ENCODE data around the gene NLRP6. TPM values are rescaled to one million over a fixed set of nuclear protein-coding genes. Genes with fewer than 3 reads are reported as not detected.
"Not testable (repeated sequence)": the region's sequence is repeated elsewhere in the genome, so short reads cannot be mapped to it uniquely, and the experiment has no call there.

NLRP6 gene
- total RNA-seq, 4 donors from 2014 or later: 1.8 to 2.1 TPM; not detected in 2

GRCh38 chr11:307766-308708 lies 29.8 kb downstream of the NLRP6 start, which contains the start of gene IFITM2:
IFITM2 (plus strand) TSS chr11:307816; CDS start chr11:308193, 377 bp downstream.
- TF ChIP-seq POLR2AphosphoS5 (IDR thresholded peaks at IDR 0.05) (peak; percentile 78 to 85 (median 83)), POLR2A (IDR thresholded peaks at IDR 0.05) (peak; percentile 60), EP300 (IDR thresholded peaks at IDR 0.05; ENCODE audit: low read depth) (peak; percentile 60)
- H3K27ac ChIP-seq: peak within 1 kb of the TSS; percentile 69 to 89 (median 81)
- not testable (repeated sequence) for H3K36me3 ChIP-seq, H3K27me3 ChIP-seq, H3K9me3 ChIP-seq
- intact Hi-C loops (cut with DNase I; ENCODE audit: low total_unique reads) (loop anchor here (5.0 kb wide), 1 partner anchor 49 kb away; no protein-coding TSS in a partner anchor), in situ Hi-C loops (cut with MboI; ENCODE audit: low pct_ligation_motif_present in 1 of 4, low pct_unique_long_range_greater_than_20kb in 1 of 4, low sequenced_read_pairs in 3 of 4) (loop anchor here in 1 of 4 donors (5.0 kb wide), 1 partner anchor 59 kb away; the partner anchor contains the start of gene B4GALNT4)
- peak within 1 kb of the TSS; percentile 14 to 50 (median 29) for H3K4me3 ChIP-seq
- WGBS, 2 donors (ENCODE audit: low coverage in 1 of 2): 4 to 21% methylated on average over 4 to 15 of the region's 28 CpGs
- peak; percentile 75 for DNase-seq
- peaks cover 16 to 38% (median 21%) of the 10 kb centered on the region in 4 donors for H3K4me1 ChIP-seq

DNA sequence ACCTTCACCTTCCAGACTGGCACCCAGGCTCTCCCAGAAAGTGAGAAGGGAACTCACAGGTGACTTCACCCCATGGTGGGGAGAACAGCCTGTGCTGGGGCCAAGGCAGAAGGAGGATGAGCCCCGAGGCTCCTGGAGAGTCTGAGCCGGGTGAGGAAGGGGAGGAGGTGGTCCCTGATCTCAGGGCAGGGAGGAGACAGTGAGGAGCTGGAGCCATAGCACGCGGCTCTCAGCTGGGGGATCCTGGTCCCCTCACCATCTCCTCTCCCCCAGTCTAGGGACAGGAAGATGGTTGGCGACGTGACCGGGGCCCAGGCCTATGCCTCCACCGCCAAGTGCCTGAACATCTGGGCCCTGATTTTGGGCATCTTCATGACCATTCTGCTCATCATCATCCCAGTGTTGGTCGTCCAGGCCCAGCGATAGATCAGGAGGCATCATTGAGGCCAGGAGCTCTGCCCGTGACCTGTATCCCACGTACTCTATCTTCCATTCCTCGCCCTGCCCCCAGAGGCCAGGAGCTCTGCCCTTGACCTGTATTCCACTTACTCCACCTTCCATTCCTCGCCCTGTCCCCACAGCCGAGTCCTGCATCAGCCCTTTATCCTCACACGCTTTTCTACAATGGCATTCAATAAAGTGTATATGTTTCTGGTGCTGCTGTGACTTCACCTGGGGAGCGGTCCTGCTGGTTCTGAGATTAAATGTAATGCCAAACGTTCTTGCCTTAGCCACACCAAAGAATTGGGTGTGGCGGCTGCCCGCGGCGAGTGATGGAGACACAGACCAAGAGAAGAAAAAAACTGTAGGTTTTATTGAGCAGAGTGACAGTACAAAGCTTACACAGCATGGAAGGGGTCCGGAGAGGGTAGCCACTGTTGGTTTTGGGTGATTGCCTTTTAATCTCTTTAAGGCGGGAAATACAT lies 30.8 kb downstream of the NLRP6 start:
- peak overlapping the region in 3 of 4 donors; percentile 26 to 50 (median 32) for H3K4me3 ChIP-seq
- peaks cover 22 to 45% (median 29%) of the 10 kb centered on the region in 4 donors for H3K4me1 ChIP-seq
- H3K27me3 ChIP-seq, H3K9me3 ChIP-seq, H3K36me3 ChIP-seq, DNase-seq: not testable (repeated sequence)
- peak overlapping the region; percentile 69 to 89 (median 78) for H3K27ac ChIP-seq
- 56 to 58% methylated on average over 14 to 24 of the region's 24 CpGs for WGBS, 2 donors (ENCODE audit: low coverage in 1 of 2)
- in situ Hi-C loops (cut with MboI; ENCODE audit: low pct_ligation_motif_present in 1 of 4, low pct_unique_long_range_greater_than_20kb in 1 of 4, low sequenced_read_pairs in 3 of 4) (loop anchor here in 1 of 4 donors (5.0 kb wide), 1 partner anchor 58 kb away; the partner anchor contains the start of gene B4GALNT4), intact Hi-C loops (cut with DNase I; ENCODE audit: low total_unique reads) (loop anchor here (5.0 kb wide), 1 partner anchor 48 kb away; no protein-coding TSS in a partner anchor)

DNA sequence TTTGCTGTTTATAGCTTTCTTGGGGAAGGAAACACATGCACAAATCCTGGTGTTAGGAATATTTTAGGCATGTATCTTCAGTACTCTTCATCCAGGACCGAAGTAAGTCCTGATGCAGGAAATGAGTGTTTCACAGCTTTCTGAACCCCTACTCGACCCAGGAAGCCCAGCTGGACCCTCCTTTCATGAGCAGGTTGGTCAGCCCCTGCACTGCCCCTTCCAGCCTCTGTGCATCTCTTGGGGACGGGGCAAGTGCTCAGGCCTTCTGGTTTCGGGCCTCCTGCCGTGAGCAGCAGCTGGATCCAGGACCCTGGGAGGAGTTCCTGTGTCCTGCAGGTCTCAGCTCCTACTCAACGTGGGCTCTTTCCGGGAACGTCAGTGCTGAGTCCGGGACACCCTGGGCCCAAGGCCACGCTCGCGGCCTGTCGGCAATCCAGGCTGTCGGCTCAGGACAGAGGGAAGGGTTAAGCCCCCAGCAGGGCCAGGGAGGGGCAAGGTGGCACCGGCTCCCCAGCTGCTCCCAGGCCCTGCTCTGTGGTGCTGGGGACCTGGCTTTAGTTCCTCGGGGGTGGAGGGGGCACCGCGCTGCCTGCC lies 31.9 kb downstream of the NLRP6 start:
- intact Hi-C loops (cut with DNase I; ENCODE audit: low total_unique reads) (loop anchor here (5.0 kb wide), 1 partner anchor 47 kb away; no protein-coding TSS in a partner anchor), in situ Hi-C loops (cut with MboI; ENCODE audit: low pct_ligation_motif_present in 1 of 4, low pct_unique_long_range_greater_than_20kb in 1 of 4, low sequenced_read_pairs in 3 of 4) (loop anchor here in 1 of 4 donors (5.0 kb wide), 1 partner anchor 57 kb away; the partner anchor contains the start of gene B4GALNT4)
- not testable (repeated sequence) for H3K27me3 ChIP-seq, H3K36me3 ChIP-seq, DNase-seq, H3K9me3 ChIP-seq
- WGBS, 2 donors (ENCODE audit: low coverage in 1 of 2): 16% methylated on average over 5 of the region's 18 CpGs; no CpG with 5 or more reads in 1 of the 2 donors
- Histone ChIP-seq H3K4me1 (peaks cover 22 to 46% (median 29%) of the 10 kb centered on the region in 4 donors), H3K27ac (peak overlapping the region; percentile 69 to 89 (median 78)), H3K4me3 (peak overlapping the region; percentile 16 to 50 (median 24))

GRCh38 chr11:311013-311748 lies 33.0 kb downstream of the NLRP6 start:
- peaks cover 22 to 54% (median 39%) of the 10 kb centered on the region in 4 donors for H3K4me1 ChIP-seq
- 11% methylated on average over 11 of the region's 71 CpGs; no CpG with 5 or more reads in 1 of the 2 donors for WGBS, 2 donors (ENCODE audit: low coverage in 1 of 2)
- intact Hi-C loops (cut with DNase I; ENCODE audit: low total_unique reads); DNase-seq; H3K9me3 ChIP-seq; H3K36me3 ChIP-seq; in situ Hi-C loops (cut with MboI; ENCODE audit: low pct_ligation_motif_present in 1 of 4, low pct_unique_long_range_greater_than_20kb in 1 of 4, low sequenced_read_pairs in 3 of 4); H3K27me3 ChIP-seq: not testable (repeated sequence)
- H3K4me3 ChIP-seq: peak overlapping the region in 3 of 4 donors; percentile 16 to 37 (median 23)
- H3K27ac ChIP-seq: peak overlapping the region; percentile 88 to 90 (median 89)

GRCh38 chr11:312092-312816 lies 34.0 kb downstream of the NLRP6 start:
- in situ Hi-C loops (cut with MboI; ENCODE audit: low pct_ligation_motif_present in 1 of 4, low pct_unique_long_range_greater_than_20kb in 1 of 4, low sequenced_read_pairs in 3 of 4) (no loop called here), intact Hi-C loops (cut with DNase I; ENCODE audit: low total_unique reads) (no loop called here)
- TF ChIP-seq EP300 (IDR thresholded peaks at IDR 0.05; ENCODE audit: low read depth) (no peak), POLR2AphosphoS5 (IDR thresholded peaks at IDR 0.05) (peak in 1 of 3 donors; percentile 28), CTCF (IDR thresholded peaks at IDR 0.05) (no peak)
- peak overlapping the region; percentile 88 to 90 (median 89) for H3K27ac ChIP-seq
- H3K27me3 ChIP-seq: peaks cover 12% of the 10 kb centered on the region
- no peaks in the 10 kb centered on the region for H3K9me3 ChIP-seq
- peaks cover 17 to 58% (median 45%) of the 10 kb centered on the region in 4 donors for H3K4me1 ChIP-seq
- no peaks in the 10 kb centered on the region for H3K36me3 ChIP-seq
- WGBS, 2 donors (ENCODE audit: low coverage in 1 of 2): 66 to 69% methylated on average over 7 to 14 of the region's 14 CpGs
- peak overlapping the region in 2 of 4 donors; percentile 2 to 15 for H3K4me3 ChIP-seq
- no peak for DNase-seq

Measured in transverse colon (tissue), 4 donors.